Measurements from ENCODE around the gene PDE8A. TPM values are rescaled to one million over a fixed set of nuclear protein-coding genes. Genes with fewer than 3 reads are reported as not detected.

Gene PDE8A
- total and polyA plus RNA-seq, 4 donors, result 11.2 to 47.5 (median 16.6) TPM

GRCh38 chr15:84990507-84990906 lies 8.9 kb downstream of the PDE8A start:
- H3K27me3 ChIP-seq (ENCODE audit: control insufficient read depth in 4 of 4, insufficient read depth in 4 of 4, low read length in 3 of 4), result no peaks in the 10 kb centered on the region
- no peak overlapping the region for H3K4me3 ChIP-seq (ENCODE audit: low read depth in 1 of 3, low read length in 3 of 3)
- WGBS, result 85% methylated on average over 1 of the region's 1 CpG
- no peak overlapping the region for H3K9ac ChIP-seq (ENCODE audit: low read depth in 1 of 2, low read length in 2 of 2)
- no peaks in the 10 kb centered on the region for H3K9me3 ChIP-seq (ENCODE audit: control insufficient read depth in 4 of 4, low read length in 3 of 4)
- H3K4me1 ChIP-seq (ENCODE audit: control insufficient read depth in 4 of 4, insufficient read depth in 4 of 4, low read length in 3 of 4), result peaks cover 0 to 14% (median 8%) of the 10 kb centered on the region in 4 donors
- H3K27ac ChIP-seq (ENCODE audit: low read depth in 1 of 2, low read length in 2 of 2), result no peak overlapping the region
- TF ChIP-seq NR2F2 (IDR thresholded peaks at IDR 0.05), result no peak
- TF ChIP-seq REST (IDR thresholded peaks at IDR 0.05), result no peak
- TF ChIP-seq EGR1 (IDR thresholded peaks at IDR 0.05; ENCODE audit: low read depth in 2 of 2), result no peak
- TF ChIP-seq YY1 (IDR thresholded peaks at IDR 0.05), result no peak
- no peak for TF ChIP-seq MAX (IDR thresholded peaks at IDR 0.05)
- TF ChIP-seq RAD21 (IDR thresholded peaks at IDR 0.05), result no peak
- no peak for TF ChIP-seq FOXA1 (IDR thresholded peaks at IDR 0.05)
- TF ChIP-seq JUND (IDR thresholded peaks at IDR 0.05), result no peak
- no peak for TF ChIP-seq TAF1 (conservative IDR thresholded peaks at IDR 0.05)
- TF ChIP-seq FOXA2 (IDR thresholded peaks at IDR 0.05), result no peak
- no peak for TF ChIP-seq HNF4G (IDR thresholded peaks at IDR 0.05)
- TF ChIP-seq ATF3 (IDR thresholded peaks at IDR 0.05), result no peak
- TF ChIP-seq ZBTB33 (IDR thresholded peaks at IDR 0.05), result no peak
- no peak for TF ChIP-seq RXRA (IDR thresholded peaks at IDR 0.05)
- TF ChIP-seq HNF4A (conservative IDR thresholded peaks at IDR 0.05), result no peak
- TF ChIP-seq CTCF (IDR thresholded peaks at IDR 0.05; ENCODE audit: low read depth, low read length, missing input control), result no peak
- TF ChIP-seq SP1 (IDR thresholded peaks at IDR 0.05), result no peak
- TF ChIP-seq GABPA (IDR thresholded peaks at IDR 0.05 in 1 of 2, conservative IDR thresholded peaks at IDR 0.05 in 1 of 2), result no peak
- DNase-seq (ENCODE audit: low spot score), result no peak
- H3K36me3 ChIP-seq (ENCODE audit: control insufficient read depth in 4 of 4, insufficient read depth in 3 of 4, low read depth in 1 of 4, low read length in 3 of 4), result no peaks in the 10 kb centered on the region
